ENCODE data around the gene CAPNS1.
"Not testable (repeated sequence)": the region's sequence is repeated elsewhere in the genome, so short reads cannot be mapped to it uniquely, and the experiment has no call there.

CAPNS1 gene

GRCh38 chr19:36121486-36122124 lies 18.3 kb upstream of the CAPNS1 start:
- no peak for DNase-seq (ENCODE audit: low read depth)
- H3K4me3 ChIP-seq (ENCODE audit: low read length), result no peak overlapping the region
- TF ChIP-seq, protein P1, sequence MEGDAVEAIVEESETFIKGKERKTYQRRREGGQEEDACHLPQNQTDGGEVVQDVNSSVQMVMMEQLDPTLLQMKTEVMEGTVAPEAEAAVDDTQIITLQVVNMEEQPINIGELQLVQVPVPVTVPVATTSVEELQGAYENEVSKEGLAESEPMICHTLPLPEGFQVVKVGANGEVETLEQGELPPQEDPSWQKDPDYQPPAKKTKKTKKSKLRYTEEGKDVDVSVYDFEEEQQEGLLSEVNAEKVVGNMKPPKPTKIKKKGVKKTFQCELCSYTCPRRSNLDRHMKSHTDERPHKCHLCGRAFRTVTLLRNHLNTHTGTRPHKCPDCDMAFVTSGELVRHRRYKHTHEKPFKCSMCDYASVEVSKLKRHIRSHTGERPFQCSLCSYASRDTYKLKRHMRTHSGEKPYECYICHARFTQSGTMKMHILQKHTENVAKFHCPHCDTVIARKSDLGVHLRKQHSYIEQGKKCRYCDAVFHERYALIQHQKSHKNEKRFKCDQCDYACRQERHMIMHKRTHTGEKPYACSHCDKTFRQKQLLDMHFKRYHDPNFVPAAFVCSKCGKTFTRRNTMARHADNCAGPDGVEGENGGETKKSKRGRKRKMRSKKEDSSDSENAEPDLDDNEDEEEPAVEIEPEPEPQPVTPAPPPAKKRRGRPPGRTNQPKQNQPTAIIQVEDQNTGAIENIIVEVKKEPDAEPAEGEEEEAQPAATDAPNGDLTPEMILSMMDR (conservative IDR thresholded peaks at IDR 0.05; ENCODE audit: low read depth, low read length), result no peak

GRCh38 chr19:36125557-36125956 lies 14.3 kb upstream of the CAPNS1 start:
- DNase-seq (ENCODE audit: low read depth), result no peak
- TF ChIP-seq, protein P1 (conservative IDR thresholded peaks at IDR 0.05; ENCODE audit: low read depth, low read length), result no peak

DNA sequence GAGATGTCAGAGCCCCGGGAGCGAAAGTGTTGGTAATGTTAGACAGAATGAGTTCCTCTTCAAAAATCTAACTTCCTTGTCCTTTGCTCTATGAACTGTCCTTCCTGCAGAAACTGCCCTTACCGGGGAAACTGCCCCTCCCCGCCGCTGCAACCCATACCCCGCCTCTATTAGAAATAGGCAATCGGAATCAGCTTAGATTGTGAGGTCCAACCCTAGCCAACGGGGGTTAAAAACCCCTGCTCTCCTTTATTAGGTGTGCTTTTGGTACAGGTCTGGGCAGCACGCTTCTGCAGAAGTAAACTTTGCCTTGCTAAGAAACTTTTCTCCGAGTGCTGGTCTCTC lies 11.5 kb upstream of the CAPNS1 start:
- DNase-seq (ENCODE audit: low read depth), result no peak
- peak overlapping the region; percentile 44 for H3K4me3 ChIP-seq (ENCODE audit: low read length)
- TF ChIP-seq, protein P1 (conservative IDR thresholded peaks at IDR 0.05; ENCODE audit: low read depth, low read length), result no peak

More at GRCh38 chr19:36125557-36125956, 14.3 kb upstream of the CAPNS1 start:
- H3K4me3 ChIP-seq (ENCODE audit: low read length), result no peak overlapping the region

DNA sequence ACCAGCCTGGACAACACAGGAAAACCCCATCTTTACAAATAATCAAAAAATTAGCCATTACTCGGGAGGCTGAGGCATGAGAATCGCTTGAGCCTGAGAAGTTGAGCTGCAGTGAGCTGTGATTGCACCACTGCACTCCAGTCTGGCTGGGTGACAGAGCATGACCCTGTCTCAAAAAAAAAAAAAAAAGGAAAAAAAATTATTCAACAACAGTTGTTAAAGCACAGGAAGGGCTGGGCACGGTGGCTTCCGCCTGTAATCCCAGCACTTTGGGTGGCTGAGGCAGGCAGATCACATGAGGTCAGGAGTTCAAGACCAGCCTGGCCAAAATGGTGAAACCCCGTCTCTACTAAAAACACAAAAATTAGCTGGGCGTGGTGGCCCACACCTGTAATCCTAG lies 8.6 kb upstream of the CAPNS1 start:
- H3K4me3 ChIP-seq (ENCODE audit: low read length); DNase-seq (ENCODE audit: low read depth): not testable (repeated sequence)

DNA sequence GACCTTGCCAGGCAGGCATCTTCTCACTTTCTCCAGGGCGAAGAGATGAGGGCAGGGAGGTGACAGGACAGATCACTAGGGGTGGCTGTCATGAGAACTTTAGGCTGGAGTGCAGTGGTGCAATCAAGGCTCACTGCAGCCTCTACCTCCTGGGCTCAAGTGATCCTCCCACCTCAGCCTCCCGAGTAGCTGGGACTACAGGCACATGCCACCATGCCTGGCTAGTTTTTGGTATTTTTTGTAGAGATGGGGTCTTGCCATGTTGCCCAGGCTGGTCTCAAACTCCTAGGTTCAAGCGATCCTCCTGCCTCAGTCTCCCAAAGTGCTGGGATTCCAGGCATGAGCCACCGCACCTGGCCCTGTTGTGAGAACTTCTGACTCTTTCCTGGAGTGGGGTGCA lies 5.0 kb upstream of the CAPNS1 start:
- H3K4me3 ChIP-seq (ENCODE audit: low read length); DNase-seq (ENCODE audit: low read depth): not testable (repeated sequence)

DNA sequence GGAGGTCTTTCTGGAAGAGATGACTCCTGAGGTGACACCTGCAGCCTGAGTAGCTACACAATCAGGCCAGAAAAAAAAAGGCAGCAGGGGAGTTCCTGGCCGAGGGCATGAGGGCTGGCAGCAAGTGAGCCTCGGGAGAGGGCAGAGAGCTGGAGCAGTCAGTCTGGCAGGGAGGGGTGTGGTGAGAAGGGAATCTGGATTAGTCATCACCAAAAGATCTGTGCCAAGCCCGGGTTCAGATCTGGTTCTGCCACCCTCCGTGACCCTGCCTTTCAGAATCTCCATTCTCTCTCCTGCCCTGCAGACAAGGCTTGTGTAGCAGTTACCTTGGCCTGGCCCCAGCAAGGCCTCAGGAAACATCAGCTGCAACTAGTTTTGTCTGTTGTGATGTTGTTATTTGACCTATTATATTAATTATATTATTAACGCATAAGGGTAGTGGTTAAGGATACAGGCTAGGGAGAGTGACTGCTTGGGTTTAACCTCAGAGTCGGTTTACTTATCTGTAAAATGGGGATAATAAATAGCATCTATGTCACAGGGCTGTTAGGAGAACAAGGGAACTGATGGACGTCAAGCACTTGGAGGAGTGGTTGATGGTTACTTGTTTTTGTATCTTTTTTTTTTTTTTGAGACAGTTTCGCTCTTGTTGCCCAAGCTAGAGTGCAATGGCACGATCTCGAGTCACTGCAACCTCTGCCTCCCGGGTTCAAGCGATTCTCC lies 2.7 kb upstream of the CAPNS1 start:
- no peak overlapping the region for H3K4me3 ChIP-seq (ENCODE audit: low read length)
- peak; percentile 84 for DNase-seq (ENCODE audit: low read depth)
- TF ChIP-seq, protein P1 (conservative IDR thresholded peaks at IDR 0.05; ENCODE audit: low read depth, low read length), result no peak

GRCh38 chr19:36139120-36139472 lies 770 bp upstream of the CAPNS1 start:
- H3K4me3 ChIP-seq (ENCODE audit: low read length), result peak overlapping the region; percentile 99
- TF ChIP-seq, protein P1 (conservative IDR thresholded peaks at IDR 0.05; ENCODE audit: low read depth, low read length), result no peak
- no peak for DNase-seq (ENCODE audit: low read depth)

- TF ChIP-seq, protein P1 (conservative IDR thresholded peaks at IDR 0.05; ENCODE audit: low read depth, low read length), result no peak
- no peak for DNase-seq (ENCODE audit: low read depth)
- H3K4me3 ChIP-seq (ENCODE audit: low read length), result peak overlapping the region; percentile 99
Observed at GRCh38 chr19:36140304-36141038, 605 bp downstream of the CAPNS1 start.

Measured in retinal pigment epithelial cell (primary cell).